NCI-H2081 treated with DMSO at 0.1 percent for 48 hours (cell line): ENCODE measurements around the gene NOBOX.
"Not testable (repeated sequence)": the region's sequence is repeated elsewhere in the genome, so short reads cannot be mapped to it uniquely, and the experiment has no call there.

Source experiments
- DNase-seq: peaks from one replicate; lab custom pipeline; 2025; lab: John Stamatoyannopoulos, UW

Gene NOBOX

DNA sequence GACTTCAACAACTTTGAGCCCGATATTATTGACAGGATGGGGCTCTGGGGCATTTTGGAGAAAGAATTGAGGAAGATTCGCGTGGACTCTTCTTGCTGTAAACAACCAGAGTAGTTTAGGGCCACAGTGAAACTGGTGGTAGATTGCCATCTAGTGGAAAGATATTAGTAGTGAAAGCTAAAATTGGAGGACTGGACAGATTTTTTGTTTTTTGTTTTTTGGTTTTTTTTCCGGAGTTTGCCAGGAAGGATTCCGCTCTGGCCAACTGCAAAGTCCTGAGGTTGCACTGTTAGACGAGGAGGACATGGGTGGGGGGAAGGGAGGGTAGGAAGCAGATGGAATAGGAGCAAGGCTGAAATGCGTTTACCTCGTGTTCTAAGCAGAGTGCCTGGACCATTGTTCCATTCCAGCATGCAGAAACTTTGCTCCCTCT, 11.7 kb downstream of the NOBOX start:
- DNase-seq = peak; percentile 6

DNA sequence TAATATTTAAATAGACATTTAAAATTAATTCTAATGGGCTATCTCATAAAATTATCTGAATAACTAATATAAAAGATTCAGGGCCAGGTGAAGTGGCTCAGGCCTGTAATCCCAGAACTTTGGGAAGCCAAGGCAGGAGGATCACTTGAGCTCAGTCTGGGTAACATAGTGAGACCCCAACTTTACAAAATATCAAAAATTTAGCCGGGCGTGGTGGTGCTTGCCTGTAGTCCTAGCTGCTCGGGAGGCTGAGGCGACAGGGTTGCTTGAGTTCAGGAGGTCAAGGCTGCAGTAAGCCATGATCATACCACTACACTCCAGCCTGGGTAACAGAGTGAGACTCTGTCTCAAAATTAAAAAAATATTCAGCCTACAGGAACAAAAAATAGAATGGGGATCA, 12.5 kb downstream of the NOBOX start:
- DNase-seq = no peak

DNA sequence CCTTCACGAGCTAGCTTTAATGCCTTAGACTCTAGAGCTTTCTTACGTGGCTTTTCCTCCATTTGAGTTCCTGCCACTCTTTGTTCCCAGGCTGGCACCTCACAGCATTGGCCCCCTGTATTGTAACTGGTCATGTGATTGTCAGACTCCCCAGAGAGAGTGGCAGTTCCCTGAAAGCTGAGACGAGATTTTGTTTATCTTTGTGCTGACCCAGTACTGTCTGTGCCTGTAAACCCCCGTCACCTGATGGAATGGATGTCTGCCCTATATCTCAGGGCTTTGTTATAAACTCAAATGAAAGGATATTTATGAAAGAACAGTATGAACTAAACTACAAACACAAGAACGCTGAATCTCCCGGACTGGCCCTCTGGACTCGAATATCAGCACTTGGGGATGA, 13.0 kb downstream of the NOBOX start:
- DNase-seq = no peak

DNA sequence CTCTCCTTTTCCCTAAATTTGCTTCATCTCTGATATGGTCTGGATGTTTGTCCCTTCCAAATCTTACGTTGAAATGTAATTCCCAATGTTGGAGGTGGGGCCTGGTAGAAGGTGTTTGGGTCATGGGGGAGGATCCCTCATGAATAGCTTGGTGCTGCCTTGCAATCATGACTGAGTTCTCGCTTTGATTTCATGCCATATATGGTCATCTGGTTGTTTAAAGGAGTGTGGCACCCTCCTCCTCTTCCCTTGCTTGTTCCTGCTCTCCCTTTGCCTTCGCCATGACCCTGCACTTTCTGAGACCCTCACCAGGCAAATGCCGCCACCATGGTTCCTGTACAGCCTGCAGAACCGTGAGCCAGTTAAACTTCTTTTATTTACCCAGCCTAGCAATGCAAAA, 14.5 kb downstream of the NOBOX start:
- no peak for DNase-seq

DNA sequence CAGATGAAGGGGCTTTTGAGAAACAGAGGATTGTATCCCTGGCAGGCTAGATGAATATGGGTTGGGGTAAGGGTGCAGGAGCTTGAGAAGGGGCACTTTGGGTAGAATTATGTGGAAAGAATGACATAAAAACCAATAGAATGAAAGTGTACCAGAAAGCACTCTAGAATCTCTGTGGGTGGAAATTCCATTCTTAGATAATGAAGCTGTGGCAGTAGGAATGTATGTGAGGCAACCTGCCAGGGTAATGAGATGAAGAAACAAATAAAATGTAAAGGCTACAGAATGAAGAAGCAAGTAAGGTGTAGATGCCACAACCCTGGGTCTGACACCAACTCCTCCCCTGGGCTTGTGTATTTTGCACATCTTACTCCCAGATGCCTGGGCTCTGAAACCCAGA, 16.8 kb downstream of the NOBOX start:
- no peak for DNase-seq

DNA sequence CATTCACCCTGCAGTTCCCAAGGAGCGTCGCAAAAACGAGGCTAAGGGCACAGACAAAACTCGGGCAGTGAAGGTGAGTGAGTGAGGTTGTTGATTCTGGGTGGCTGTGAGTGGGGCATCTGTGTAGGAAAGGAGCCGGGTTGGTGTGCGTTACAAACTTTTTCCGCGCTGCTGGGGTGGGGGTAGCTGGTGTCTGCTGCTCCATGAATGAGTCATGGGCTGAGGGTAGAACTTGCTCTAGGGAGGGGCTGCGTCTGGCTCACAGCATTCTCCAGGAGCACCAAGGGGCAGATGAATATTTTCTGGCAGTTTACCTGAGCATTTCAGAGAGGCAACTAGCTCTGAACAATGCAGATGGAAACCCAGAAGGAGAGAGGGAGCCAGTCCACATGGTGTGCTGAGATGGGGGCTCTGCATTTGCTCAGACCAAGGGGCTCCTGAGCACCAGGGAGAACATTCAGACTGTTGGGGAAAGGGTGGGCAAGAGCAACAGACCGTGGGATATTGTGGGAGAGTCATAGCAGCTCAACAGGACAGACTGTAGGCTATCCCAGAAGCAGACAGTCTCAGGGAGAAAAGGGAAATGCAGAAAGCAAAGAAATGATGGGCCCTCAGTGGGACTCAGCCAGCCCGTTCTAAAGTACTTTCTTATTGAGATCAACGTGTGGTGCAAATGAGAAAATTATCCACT, 18.8 kb downstream of the NOBOX start:
- no peak for DNase-seq

DNA sequence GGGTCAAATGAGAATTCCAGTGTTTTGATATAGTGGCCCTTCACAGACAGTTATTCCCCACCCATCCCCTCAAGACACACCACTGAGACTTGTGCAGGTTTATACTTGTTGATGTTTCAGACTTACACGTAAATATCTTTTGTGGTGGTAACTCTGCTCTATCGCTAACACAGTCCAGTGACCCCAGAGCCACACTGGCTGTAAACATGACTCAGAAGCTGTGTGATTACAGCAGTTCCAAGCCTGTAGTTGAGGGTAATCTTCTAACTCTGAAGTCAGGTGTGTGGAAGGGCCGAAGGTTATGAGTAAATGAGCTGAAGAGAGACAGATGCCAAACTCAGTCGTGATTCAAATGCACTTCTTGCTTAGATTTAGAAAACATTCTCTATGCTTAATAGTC, 19.4 kb downstream of the NOBOX start:
- no peak for DNase-seq

DNA sequence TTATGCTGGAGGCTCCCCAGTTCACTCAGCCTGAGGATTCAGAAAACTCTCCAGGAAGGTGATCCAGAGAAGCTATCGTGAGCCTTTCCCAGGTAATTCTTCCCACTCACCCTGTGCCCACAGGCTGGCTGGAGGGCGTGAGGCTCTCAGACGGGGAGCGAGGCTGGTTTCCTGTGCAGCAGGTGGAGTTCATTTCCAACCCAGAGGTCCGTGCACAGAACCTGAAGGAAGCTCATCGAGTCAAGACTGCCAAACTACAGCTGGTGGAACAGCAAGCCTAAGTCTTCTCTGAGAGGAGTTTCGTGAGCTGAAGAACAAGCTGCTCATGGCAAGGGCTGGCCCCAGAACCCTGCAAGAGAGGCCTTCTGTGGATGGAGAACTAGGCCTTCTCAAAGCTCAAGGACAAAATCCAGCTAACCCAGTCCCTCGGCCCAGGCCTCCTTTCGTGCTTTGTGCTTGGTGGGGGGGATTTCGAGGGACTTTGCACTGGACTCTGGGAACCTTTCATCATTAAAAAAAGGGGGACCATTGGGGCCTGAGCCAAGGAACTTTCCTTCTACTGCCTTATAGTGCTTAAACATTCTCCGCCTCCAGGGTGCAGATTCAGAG, 23.6 kb downstream of the NOBOX start:
- DNase-seq = no peak

DNA sequence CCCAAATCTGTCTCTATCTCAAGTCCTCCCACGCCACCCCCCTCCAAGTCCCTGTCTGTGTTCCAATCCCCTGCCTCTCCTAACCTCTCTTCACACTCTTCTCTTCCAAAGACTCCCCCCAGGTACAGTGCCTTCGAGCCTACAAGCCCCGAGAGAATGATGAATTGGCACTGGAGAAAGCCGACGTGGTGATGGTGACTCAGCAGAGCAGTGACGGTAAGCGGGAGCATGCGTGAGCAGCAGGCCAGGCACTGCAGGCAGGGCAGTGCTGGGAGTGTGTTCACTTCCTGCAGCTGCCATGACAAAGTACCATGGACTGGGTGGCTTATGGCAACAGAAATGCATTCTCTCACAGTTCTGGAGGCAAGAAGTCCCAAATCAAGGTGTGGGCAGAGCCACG, 24.8 kb downstream of the NOBOX start:
- DNase-seq = no peak

DNA sequence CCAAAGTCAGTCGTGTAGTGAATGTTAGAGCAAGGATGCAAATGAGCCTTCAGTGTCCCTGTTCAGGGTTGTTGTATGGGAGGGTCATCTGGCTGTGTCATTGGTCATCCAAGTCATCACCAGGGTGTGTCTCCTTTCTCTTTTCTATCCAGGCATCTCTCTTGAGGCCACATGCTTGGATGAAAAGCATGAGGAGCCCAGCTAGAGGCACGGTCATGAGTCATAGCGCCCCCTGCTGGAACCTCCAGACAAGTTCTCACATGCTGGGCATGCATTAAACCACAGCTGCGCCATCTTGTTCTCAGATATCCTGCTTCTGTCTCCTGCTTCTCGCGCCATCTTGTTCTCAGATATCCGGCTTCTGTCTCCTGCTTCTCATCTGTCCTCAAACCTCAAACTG, 34.3 kb downstream of the NOBOX start:
- DNase-seq = not testable (repeated sequence)

DNA sequence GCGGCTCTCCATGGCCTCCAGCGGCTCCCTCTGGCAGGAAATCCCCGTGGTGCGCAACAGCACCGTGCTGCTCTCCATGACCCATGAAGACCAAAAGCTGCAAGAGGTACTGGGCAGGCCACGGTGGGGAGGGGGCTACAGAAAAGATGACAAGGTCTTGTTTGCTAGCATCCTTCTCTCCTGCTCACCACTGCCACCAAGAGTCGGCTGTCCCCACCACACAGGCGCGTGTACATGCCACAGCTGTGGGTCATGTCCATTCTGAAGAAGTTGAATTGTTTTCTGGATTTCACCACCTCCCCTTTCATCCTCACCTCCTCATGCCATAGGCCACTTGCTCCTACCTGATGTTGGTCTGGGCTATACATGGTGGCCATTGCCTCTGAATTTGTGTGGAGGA, 36.2 kb downstream of the NOBOX start:
- not testable (repeated sequence) for DNase-seq

DNA sequence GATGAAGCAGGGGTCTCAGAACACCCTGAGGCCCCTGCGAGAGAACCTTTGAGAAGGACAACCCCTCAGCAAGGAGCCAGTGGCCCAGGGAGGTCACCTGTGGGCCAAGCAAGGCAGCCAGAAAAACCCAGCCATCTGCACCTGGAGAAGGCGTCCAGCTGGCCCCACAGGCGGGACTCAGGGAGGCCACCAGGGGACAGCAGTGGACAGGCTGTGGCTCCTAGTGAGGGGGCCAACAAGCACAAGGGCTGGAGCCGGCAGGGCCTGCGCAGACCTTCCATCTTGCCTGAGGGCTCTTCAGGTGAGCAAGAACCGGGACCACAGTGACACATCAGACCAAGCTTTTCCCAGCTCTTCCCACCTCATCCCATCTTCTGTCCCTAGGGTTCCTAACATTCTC, 38.0 kb downstream of the NOBOX start:
- not testable (repeated sequence) for DNase-seq

DNA sequence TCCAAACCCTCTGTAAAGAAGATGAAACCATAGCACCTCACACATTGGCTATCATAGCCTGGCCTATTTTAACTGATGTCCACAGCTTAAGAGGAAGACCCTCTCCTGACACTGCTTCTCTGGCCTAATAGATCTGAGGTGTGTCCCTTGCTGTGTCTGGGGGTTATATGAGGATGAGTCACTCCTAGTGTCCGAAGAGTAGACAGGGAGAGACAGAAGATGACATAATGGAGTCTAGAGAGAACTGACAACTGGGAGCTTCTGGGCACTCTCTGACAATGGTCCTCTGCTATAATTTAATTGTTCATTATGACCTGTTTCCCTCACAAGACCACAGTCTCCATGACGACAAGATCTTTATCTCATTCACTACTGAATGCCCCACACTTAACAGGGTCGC, 41.4 kb downstream of the NOBOX start:
- DNase-seq = not testable (repeated sequence)

DNA sequence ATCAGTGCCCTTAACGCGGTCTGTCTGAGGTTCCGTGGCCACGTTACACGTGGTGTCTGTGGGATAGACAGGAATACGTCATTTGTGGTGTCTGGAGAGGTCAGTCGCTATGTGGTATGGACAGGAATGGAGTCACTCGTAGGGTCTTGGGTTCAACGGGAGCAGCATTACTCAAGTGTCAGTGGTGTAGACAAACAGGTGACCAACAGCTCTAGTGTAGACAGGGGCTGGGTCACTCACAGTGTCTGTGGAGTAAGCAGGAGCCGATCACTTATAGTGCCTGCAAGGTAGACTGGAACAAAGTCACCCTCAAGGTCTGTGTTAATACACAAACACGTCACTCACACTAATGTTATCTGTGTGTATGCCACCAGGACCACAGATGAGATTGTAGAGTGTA, 46.6 kb downstream of the NOBOX start:
- DNase-seq = not testable (repeated sequence)

DNA sequence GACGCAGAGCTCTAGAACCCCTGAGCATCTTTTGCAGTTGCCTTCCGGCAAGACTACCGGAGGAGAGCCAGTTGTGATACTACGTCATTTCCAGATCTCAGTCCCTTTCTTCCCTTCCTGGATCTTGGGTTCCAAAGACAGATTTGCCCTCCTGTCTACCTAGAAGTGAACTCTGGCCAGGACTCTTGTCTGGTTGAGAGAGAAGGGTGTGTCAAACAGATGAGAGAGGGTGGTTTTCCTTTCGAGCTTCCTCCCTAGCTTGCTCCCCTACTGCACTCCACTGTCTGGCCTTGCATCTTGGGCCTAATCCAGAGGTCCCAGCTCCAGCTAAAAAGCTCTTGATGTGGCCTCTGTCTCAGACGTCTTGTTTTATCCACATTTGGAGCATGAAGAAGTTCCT, 47.3 kb downstream of the NOBOX start:
- DNase-seq = not testable (repeated sequence)

DNA sequence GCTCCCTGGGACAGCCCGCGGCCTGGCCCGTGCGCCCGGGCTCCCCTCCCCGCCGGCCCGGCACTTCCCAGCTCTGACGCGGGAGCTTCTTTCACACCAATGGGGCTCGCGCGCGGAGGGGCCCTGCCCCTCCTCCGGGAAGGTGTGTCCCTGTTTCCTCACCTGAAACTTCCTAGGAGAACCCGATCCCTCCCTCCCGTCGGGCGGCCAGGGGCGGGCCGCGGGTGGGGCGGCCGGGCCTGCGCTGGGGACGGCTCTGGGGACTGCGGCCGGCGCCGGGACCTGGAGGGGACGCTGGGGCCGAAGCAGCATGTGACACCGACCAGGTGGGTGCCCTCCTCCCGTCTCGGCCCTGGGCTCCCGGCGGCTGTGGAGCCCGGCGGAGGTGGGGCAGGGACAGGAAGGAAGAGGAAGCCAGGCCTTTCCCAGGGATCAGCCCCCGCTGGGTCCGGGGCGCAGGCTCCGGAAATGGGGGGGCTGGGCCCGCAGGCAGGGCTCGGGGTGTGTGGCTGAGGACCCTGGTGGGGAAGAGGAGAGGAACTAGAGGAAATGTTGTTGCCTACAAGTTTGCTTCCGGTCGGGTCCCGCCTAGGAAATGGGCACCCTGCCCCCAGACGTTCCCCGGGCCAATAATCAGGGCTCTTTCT, 48.2 kb downstream of the NOBOX start, which contains the start of gene ARHGEF5:
ARHGEF5 (plus strand) TSS at position 227 of the 647 bp plus-strand sequence. CDS start 7,268 bp downstream, outside the sequence.
- not testable (repeated sequence) for DNase-seq

DNA sequence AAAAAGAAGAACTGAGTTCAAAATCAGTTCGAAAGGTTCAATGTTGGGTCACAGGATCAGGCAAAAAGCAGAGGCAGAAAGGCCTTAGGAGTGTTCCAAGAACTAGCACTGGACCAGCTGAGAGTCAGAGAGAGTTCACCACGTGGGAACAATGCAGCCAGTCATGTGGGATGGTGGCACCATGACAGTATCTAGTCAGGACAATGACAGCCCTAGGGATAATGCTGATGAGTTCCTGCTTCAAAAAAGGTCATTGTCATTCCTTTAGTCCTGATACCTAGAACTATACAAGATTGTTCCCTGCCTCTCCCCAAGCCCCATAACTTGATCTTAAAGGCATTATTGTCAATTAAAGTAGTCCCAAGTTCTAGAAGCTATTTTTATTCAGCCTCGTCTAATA, 51.8 kb downstream of the NOBOX start:
- not testable (repeated sequence) for DNase-seq

DNA sequence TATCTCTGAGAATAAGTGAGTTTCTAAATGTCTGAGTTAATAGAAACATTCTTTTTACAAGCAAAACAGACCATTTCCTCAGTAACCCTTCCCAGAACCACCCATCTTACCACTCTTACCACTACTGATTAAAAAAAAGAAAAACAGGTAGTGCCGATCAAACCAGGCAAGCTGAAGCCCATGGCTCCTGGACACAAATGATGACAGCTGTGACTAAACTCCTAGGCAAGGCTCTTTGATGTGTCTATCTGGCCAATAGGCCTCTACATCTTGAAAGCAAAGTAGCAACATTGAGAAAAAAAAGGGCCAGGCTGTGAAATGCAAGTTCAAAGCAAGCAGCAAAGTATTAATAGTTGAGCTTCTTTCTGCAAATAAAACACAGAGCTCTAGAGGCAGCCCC, 54.9 kb downstream of the NOBOX start:
- DNase-seq = not testable (repeated sequence)
